Activated gamma-delta T cell (primary cell): ENCODE data around the gene PNLIP.

Experiments
- DNase-seq: peaks from one replicate; lab custom pipeline; 2025; lab: John Stamatoyannopoulos, UW

PNLIP gene

DNA sequence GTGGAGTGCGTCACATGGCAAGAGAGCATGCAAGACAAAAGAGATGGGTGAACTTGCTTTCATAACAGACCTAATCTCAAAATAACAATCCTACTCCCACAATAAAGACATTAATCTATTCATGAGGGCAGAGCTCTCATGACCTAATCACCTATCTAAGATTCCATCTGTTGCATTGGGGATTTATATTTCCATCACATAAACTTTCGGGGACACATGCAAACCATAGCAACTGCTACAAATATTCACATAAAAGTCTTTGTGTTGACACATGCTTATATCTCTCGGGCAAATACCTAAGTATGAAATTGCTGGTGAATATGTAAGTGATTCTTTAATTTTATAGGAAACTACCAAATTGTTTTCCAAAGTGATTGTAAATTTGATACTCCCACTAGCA, 29.1 kb downstream of the PNLIP start:
- DNase-seq, result no peak

DNA sequence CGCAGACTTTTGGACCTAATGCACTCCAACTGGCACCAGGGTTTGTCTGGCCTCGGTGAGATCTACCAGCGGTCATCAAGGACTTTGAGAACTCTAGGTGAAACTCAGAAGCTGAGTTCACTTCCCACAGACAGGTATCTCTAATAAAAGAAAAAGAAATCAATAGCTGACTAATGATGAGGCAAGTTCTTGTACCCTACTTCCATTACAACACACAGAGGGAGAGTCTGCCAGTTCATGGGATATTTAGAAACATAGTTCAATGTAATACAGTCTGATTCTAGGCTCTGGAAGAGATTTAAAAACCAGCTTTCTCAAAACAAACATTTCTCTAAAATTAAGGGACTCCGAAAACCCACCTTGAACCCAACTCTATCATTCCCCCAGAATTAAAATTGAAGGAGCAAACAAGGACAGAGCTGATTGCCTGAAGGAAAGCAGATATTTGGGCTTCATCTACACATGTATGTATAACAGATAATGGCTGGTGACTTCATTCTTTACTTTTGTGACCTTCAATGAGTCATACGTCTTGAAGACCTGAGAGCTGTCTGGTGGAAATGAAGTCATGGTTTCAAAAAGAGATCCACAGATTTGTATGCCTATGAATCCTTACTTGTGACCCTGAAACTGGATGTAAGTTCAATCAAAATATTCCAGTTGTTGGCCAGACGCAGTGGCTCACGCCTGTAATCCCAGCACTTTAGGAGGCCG, 42.3 kb downstream of the PNLIP start:
- no peak for DNase-seq

DNA sequence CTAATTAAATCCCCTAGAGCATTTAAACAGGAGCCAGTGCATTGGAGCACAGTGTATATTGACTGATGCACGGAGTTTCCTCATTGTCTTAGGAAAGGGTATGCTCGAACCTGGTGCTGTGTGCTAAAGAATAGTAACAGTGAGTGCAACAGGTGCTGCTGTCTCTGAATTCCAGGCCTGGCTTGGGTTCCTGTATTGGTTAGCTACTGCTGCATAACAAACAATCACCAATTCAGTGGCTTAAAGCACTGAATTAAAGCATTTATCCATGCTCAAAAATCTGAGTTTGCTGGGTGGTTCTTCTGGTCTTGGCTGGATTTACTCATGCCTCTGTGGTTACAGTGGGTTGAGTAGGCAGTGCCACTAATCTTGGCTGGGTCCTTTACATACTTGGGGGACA, 43.3 kb downstream of the PNLIP start:
- no peak for DNase-seq

DNA sequence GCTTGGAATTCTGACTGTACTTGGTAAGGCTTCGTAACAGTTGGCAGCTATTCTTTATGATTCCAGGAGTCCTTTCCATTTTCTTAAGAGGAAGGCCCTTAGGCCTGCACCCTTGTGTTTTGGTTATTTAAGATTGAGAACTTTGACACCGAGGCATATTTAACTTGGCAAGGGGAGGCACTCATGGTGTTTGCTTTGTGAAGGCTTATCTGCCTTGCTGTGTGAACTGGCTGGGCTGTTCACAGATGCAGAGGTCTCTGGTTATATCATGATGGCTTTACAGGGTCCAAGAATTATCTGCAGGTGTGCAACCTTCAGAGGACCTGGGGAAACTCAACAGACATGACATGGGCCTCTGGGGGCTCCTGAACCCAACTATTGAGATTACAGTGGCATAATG, 44.2 kb downstream of the PNLIP start:
- DNase-seq, result no peak

DNA sequence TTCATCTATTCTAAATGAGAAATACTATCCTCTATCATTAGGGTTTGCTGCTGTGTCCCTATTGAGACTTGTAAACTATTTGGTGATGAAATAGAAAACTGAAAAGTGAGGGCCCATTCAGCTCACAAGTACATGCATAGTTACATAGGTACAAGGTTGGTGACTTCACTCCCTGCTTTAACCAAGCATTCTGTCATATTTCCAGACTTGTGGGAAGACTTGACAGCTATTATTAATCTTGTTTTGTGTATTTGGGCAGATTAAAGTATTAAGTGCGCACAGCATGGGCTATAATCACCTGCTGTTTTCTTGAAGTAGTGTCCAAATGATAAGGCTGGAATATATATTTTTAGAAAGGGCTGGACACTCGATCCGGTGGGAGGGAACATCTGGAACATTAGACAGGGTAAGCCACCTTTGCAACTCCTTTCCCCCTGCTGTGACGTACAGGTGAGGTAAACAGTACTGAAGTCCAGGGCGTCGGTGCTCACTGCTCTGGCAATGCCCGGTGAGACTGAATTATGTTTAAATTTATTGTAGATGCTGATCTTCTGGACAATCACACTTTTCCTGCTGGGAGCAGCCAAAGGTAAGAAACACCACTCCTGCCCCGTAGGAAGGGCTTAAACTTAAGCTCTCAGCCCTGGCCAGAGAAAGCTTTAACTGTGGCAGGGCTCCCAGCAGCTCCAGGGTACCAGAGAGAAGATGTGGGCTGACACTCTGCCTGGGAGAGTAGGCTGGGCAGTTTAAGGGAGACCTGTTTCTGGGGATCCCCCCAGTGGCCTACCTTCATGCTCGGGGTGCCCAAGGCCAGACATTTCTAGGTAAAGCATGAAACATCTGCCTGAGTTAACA, 45.1 kb downstream of the PNLIP start, which contains the start of gene PNLIPRP1:
Gene PNLIPRP1 (plus strand): TSS at position 370 of the 855 bp plus-strand sequence. CDS start 171 bp downstream, at position 541.
- no peak for DNase-seq

DNA sequence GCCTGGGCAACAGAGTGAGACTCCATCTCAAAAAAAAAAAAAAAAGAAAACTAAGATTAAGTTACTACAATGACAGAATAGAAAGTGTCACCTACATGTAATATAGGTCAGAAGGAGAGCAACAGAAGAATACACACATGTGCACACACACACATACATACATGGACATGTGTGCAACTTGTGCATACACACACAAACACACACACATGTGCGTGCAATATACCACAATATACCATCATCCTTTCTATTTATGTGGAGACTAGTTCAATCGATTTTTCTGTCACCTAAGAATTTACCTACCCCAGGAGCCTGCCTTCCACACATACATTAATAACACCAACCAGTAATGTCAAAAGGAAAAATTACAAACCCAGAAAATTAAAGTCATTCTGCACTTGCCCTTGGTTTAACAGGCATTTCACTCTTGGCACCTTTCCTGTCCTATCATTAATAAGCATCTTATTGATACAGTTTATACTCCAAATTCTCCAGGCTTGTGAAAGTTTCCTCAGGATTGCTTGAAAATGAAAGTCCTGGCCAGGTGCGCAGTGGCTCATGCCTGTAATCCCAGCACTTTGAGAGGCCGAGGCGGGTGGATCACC, 47.5 kb downstream of the PNLIP start:
- no peak for DNase-seq

DNA sequence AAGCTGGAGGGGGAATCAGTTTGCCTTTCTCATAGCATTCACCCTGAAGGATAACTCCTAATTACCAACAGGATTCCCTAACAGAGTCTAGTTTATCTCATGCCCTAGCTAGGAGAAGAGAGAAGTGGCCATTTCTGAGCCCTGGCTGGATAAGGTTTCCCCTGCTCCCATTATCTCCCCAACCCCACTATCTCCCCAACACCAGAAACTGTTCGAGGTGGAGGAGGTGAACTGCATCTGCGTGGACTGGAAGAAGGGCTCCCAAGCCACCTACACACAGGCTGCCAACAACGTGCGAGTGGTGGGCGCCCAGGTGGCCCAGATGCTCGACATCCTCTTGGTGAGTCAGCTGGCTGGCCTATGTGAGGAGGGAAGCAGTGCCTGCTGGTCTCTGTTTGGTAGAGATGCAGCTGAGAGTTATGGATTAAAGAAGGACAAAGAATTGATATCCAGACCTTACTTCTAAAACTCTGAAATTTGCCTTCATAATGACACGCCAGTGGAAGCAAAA, 48.8 kb downstream of the PNLIP start:
- no peak for DNase-seq

DNA sequence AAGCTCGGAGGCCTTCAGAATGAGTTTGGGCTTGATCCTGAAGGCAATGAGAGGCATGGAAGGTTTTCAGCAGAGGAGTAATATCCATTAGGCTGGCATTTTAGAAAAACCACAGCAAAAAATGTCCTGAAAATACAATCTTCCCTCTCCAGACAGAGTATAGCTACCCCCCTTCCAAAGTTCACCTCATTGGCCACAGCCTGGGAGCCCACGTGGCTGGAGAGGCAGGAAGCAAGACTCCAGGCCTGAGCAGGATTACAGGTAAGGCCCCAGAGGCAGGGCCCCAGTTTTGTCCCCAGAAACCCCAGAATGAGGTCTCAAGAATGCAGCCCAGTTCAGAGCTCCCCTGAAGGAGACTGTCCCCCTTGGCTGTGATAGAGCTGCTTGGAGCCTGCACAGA, 50.3 kb downstream of the PNLIP start:
- DNase-seq, result no peak

DNA sequence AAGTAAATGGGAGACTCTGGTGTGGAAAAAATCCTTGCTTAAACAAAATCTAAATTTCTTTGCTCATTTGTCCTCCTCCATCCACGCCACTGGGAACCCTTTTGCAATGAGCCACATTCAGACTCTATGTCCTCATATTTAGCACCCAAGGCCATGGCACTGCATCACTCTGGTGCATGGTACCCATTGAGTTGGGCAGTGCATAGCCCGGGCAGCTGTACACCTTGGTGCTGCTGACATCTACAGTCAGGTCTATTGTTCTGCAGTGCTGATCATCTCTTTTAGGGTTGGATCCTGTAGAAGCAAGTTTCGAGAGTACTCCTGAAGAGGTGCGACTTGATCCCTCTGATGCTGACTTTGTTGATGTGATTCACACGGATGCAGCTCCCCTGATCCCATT, 51.8 kb downstream of the PNLIP start:
- no peak for DNase-seq

DNA sequence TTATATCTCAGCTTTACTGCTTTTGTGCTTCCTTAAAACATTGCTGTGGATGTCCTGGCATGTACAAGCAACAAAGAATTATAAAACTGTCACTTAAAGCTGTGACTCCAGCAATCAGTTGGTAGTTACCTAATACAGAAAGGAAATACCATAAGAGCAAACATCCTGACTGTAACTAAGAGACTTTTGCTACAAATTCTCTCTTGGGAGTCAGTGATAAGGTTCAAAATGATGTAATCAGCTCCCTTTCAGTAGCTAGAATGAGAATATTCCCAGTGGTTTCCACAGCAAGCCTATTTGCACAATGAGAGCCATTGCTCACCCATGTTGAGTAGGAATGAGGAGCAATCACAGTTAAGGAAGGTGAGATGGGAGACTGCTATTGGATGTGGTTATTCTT, 52.6 kb downstream of the PNLIP start:
- DNase-seq, result no peak

DNA sequence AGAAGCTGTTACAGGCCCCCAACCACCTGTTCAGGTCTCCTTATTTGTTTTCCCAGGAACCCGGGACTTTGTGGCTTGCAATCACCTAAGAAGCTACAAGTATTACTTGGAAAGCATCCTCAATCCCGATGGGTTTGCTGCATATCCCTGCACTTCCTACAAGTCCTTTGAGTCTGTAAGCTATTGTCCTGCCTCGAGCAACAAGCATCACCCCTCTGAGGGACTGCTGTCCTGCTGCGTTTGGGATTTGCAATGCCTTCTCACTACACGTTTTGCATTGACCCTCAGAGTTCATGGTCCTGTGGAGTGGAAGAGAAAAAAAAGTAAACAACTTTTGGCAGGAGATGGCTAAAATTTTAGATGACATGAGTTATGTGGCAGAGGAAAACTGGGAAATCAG, 54.3 kb downstream of the PNLIP start:
- no peak for DNase-seq

DNA sequence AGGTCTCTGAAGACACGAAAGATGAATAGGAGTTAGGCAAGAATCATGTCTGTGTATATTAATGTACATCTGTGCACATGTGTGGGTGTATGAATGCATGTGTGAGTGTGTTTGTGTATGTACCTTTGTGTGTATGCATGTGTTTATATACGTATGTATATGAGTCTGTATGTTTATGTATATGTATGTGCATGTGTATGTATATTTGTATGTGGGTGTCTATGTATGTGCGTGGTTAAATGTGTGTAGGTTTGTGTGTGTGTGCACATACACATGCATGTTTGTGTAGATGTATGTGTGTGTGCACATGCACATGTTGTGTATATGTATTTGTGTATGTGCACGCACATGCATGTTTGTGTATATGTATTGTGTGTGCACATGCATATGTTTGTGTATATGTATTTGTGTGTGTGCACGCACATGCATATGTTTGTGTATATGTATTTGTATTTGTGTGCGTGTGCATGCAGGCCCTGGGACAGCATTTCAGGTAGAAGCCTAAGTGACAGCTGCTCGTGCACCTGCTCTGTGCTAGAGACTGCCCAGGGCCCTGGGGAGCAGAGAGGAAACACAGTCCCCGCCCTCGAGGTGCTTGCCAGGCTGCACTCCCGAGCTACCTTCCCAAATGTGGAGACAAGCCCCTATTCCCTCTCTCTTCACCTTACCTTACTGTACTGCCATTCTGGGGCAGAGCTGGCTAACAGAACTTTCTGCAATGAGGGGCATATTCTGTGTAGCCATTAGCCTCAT, 57.1 kb downstream of the PNLIP start:
- DNase-seq, result no peak

DNA sequence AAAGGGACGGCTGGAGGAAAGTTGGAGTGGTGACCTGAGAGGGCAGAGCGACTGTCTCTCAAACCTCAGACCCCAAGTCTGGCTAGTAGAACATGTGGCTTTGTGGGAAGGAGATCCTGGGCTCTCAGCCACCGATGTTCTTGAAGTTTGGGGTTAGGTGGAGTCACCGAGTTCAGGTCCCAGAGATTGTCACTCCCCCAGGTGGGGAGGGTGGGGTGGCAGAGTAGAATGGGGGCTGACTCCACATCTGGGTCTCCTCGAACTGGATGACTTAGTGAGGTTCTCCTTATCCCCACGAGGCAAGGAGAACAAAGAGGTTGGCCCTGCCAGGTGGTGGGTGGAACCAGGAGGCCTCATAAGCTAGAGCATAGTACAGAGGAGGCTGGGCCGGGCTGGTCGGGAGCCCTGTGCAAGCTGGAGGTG, 60.3 kb downstream of the PNLIP start:
- no peak for DNase-seq

DNA sequence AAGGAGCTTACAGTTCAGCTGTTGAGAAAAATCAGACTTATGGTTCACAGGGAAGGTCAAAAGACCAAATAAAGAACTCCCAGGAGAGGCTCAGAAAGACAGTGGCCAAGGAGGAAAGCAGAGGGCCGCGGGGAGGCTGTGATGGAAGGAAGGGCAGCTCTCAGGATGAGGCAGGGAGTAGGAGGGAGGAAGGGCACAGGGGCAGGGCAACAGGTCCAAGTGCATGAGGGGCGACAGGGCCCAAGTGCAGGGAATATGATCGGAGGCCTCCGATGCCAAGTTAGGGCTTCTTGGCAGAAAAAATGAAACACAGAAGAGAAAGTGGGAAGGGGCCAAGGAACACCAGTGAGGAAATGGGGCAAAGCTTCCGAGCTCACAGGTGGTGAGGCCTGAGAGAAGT, 61.6 kb downstream of the PNLIP start:
- DNase-seq, result no peak

DNA sequence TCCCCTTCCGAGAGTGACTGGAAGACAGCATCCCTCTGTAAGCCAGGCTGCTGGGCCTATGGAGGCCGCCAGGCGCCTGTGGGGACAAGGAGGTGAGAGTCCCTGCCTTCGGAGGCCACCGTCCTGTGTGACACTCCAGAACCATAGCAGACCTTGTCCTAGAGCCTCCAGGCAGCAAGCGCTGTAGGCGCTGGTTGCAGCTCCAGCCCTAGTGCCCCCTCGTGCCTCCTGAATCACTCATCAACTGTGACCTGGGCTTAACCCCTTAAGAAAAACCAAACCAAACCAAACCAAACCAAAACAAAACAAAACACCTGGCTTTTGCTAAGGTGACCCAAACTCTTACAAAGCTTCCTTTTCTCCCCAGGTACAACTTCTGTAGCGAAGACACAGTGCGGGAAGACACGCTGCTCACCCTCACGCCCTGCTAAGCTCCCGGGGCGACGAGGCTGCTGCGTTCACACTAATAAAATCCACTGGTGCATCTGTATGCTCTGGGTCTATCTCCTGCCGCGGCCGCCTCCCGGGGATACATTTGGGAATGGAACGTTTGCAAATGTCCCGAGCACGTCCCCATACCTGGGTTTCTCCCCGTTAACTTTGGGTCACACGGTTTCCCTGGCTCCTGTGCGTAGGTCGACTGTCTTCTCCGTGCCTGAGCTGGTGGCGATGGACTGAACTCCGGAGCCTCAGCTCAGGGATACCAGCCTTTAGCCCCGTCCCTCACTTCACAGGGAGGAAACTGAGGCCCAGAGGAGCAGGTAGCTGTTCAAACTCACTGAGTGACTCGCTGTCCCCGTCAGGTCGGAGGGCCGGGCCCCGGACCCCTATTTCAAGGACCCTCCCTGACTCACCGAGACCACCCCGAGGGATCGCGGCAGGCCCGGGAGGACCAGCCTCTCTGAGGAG, 63.2 kb downstream of the PNLIP start:
- DNase-seq, result no peak

DNA sequence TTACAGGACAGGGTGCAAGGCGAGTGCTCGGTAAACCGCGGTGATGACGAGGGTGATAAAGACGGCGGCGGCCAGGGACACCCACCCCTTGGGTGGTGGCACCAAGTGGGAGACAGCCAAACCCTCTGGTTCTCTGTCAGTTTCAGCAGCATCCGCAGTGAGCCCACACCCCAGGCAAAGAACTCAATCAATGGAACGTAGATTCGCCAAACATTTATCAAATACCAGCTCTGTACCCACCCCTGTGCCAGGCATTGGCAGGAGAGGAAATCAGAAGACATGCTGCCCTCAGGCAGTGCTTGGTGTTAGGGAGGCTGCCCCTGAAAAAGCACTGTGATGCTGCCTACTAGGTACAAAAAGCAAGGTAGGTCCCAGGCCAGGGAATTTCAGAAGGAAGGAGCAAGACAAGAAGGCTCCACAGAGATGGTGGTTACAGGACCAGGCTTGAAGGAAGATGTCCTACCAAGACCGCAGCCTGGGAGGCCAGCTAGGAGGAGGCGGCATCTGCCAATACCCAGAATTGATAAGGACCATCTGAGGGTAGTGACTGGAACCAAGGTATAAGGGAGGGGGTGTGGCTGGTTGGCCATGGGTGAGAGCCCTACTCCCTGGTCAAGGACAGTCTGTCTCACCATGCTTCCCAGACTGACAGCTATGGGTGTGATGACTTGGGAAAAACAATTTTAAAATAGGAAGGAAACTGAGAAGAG, 64.9 kb downstream of the PNLIP start:
- DNase-seq, result no peak

DNA sequence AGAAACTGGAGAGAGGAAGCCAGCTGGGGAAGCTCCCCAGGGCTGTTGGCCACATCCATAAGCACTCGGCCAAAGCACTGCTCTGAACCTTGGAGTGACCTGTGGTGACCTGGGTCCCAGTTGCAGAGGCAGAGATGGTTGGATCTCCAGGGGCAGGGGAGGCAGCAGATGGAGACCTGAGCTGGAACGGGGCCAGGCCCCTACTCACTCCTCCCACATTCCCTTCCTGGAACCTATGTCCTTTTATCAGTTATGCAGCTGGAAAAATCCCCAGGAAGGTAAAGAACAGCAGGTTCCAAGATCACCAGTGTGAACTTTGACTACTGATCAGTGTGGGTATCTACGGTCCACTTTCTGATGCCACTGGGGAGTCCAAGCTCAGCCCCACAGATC, 65.4 kb downstream of the PNLIP start:
- DNase-seq, result no peak

DNA sequence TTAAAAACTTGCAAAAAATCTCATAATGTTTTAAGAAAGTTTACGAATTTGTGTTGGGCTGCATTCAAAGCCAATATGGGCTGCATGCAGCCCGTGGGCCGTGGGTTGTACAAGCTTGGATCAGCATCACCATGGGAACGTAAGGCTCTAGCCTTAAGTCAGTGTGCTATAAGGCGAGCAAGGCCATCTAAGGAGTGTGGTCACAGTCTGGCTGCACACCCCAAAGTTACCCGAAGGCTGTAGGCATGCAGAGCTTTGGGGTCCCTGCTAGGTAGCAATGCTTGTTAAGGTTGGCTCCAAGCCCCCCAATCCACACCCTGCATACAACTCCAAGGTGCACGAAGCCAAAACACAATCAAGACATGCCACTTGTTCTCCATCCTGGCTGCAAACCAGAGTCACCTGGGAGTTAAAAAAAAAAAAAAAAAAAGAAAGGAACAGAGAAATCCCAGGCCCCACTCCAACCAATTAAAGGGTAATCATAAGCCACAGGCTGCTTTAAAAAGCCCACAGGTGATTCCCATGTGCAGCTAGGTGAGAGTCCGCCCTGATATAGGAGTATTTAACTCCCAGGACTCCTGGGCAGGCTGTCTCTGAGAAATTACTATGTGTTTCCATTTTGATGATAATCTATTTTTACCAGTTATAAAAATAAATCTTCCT, 66.5 kb downstream of the PNLIP start:
- no peak for DNase-seq

DNA sequence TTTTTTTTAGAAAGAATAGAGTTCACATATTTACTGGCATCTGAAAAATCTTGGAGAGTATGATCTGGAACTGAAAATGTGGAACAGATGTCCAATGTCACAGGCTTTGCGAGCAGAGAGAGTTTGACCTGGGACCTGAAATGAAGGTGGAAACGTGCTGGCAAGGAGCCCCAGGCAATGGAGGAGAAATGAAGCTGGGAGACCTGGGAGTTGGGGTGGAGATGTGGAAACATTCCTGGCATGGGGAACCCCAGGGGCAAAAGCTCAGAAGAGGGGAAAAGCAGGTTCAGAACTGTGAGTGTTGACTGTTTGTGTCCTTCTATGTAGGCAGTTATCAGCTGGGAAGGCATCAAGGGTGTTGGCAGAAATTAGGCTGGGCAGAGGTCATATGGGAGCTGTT, 67.7 kb downstream of the PNLIP start:
- no peak for DNase-seq

DNA sequence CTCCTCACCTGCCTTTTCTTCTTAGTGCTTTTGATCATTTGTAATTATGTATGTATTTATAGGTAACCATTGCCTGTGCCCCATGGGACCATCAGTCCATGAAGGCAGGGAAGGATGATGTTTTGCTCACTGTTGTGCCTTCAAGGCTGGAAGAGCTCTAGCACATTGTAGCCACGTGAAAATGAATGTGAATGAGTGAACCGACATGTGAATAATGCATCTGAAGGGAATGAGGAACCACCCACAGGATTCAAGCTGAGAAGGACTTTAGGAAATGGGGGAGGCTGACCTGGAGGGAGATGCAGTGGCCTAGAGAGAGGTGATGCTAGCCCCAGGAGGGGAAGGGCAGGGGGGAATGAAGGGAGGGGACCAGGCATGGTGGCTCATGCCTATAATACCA, 69.1 kb downstream of the PNLIP start:
- DNase-seq, result no peak
